Chondrocyte (in vitro differentiated cells): ENCODE data around the gene ACLY. TPM values are rescaled to one million over a fixed set of nuclear protein-coding genes. Genes with fewer than 3 reads are reported as not detected.
A peak's percentile ranks its signal among the peaks of the same experiment; 100 is the strongest.

Source experiments
- DNase-seq: peaks from one replicate; pipeline ENCODE4 v3.0.0; 2021; ENCODE audit warnings: mixed read lengths, low spot score
- H3K27ac Mint-ChIP-seq: one replicate; pipeline ENCODE4 v1.8.0; 2021; ENCODE audit warnings: mild to moderate bottlenecking, moderate library complexity, mixed read lengths; ENCODE audit not compliant: unreplicated experiment
- H3K27me3 Mint-ChIP-seq: 2 replicates; pipeline ENCODE4 v1.8.0; 2021; ENCODE audit warnings: low read depth, mixed read lengths
- H3K36me3 Mint-ChIP-seq: 2 replicates; pipeline ENCODE4 v1.8.0; 2021; ENCODE audit warnings: low read depth, mixed read lengths
- H3K4me1 Mint-ChIP-seq: 2 replicates; pipeline ENCODE4 v1.8.0; 2021; ENCODE audit warnings: low read depth, mild to moderate bottlenecking, mixed read lengths
- H3K4me3 Mint-ChIP-seq: one replicate; pipeline ENCODE4 v1.8.0; 2021; ENCODE audit warnings: mild to moderate bottlenecking, moderate library complexity, mixed read lengths; ENCODE audit not compliant: unreplicated experiment
- H3K9me3 Mint-ChIP-seq: 2 replicates; pipeline ENCODE4 v1.8.0; 2021; ENCODE audit warnings: low read depth, mixed read lengths
- total RNA-seq: library from RNA; stranded (reverse); gene quantifications from 3 replicates; pipeline ENCODE4 v1.2.1, GENCODE V29; 2021
- TF ChIP-seq, protein P1 (sequence below): fragments of 200-600 bp; sonication (generic); IDR thresholded peaks from 2 replicates; pipeline ENCODE4 v1.5.0; 2021; ENCODE audit warnings: antibody characterized with exemption, mild to moderate bottlenecking, moderate library complexity

Gene ACLY
- total RNA-seq, 1 donor from 2014 or later: 189 TPM

DNA sequence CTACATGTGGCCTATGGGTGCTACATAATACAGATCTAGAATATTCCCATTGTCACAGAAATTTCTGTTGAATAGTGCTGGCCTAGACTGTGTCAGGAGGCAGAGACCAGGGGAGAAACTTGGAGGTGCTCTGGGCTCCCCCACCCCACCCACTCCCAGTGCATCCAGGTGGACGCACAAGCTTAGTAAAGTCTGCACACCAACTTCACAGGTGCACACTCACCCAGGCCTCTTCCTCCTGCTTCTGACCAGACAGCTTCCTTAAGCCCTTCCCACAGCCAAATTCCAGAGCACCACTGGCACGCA, 40.2 kb upstream of the ACLY start:
- TF ChIP-seq, protein P1, sequence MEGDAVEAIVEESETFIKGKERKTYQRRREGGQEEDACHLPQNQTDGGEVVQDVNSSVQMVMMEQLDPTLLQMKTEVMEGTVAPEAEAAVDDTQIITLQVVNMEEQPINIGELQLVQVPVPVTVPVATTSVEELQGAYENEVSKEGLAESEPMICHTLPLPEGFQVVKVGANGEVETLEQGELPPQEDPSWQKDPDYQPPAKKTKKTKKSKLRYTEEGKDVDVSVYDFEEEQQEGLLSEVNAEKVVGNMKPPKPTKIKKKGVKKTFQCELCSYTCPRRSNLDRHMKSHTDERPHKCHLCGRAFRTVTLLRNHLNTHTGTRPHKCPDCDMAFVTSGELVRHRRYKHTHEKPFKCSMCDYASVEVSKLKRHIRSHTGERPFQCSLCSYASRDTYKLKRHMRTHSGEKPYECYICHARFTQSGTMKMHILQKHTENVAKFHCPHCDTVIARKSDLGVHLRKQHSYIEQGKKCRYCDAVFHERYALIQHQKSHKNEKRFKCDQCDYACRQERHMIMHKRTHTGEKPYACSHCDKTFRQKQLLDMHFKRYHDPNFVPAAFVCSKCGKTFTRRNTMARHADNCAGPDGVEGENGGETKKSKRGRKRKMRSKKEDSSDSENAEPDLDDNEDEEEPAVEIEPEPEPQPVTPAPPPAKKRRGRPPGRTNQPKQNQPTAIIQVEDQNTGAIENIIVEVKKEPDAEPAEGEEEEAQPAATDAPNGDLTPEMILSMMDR: no peak
- Mint-ChIP-seq H3K27ac (peak overlapping the region; percentile 74), H3K36me3 (no peaks in the 10 kb centered on the region), H3K27me3 (no peaks in the 10 kb centered on the region), H3K4me1 (peaks cover 27% of the 10 kb centered on the region), H3K4me3 (no peak overlapping the region), H3K9me3 (no peaks in the 10 kb centered on the region)
- no peak for DNase-seq

DNA sequence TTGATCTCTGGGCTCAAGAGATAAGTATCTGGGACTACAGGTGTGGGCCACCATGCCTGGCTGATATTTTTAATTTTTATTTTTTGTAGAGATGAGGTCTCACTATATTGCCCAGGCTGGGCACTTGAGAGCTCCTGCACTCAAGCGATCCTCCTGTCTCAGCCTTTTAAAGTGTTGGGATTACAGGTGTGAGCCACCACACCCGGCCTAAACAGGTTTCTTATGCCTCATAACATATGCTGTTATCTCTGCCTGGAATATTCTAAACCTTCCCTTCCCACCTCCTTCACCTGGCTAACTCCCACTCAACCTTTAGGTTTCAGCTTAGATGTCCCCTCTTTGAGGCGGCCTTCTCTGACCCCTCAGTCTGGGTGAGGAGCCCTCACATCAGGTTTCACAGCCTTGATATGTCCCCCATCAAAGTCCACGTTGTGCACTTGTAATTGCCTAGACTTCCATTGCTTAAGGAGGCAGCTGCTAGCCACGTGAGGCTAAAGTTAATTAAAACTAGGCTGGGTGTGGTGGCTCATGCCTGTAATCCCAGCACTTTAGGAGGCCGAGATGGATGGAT, 39.2 kb upstream of the ACLY start:
- no peak for DNase-seq
- Mint-ChIP-seq H3K27me3 (no peaks in the 10 kb centered on the region), H3K4me3 (no peak overlapping the region), H3K9me3 (no peaks in the 10 kb centered on the region), H3K4me1 (peaks cover 27% of the 10 kb centered on the region), H3K27ac (peak overlapping the region; percentile 74), H3K36me3 (no peaks in the 10 kb centered on the region)
- TF ChIP-seq, protein P1: no peak

DNA sequence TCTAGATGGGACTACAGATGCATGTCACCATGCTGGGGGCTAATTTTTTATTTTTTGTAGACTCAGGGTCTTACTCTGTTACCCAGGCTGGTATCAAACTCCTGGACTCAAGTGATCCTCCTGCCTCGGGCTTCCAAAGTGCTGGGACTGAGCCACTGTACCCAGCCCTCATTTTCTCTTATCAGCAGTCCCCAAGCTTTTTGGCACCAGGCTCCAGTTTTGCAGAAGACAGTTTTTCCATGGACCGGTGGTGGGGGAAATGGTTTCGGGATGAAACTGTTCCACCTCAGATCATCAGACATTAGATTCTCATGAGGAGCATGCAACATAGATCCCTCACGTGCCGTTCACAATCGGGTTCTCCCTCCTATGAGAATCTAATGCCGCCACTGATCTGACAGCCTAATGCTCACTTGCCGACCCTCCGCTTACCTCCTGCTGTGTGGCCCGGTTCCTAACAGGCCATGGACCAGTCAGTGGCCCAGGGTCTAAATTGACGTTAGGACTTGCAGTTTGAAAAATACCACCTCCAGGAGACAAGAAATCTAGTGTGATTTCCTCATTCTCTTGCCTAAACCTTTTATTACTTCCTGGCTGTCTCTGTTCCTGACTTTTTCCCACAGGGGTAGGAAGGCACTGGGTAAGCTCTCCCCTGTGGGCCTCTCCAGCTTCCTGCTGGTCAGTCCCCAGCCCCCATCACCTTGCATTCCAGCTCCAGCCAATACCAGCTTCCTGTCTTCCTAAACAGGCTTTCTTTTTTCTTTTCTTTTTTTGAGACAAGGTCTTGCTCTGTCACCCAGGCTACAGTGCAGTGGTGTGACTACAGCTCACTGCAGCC, 38.5 kb upstream of the ACLY start:
- peaks cover 27% of the 10 kb centered on the region for H3K4me1 Mint-ChIP-seq
- no peaks in the 10 kb centered on the region for H3K27me3 Mint-ChIP-seq
- no peak for DNase-seq
- no peak overlapping the region for H3K4me3 Mint-ChIP-seq
- H3K27ac Mint-ChIP-seq: peak overlapping the region; percentile 74
- TF ChIP-seq, protein P1: no peak
- no peaks in the 10 kb centered on the region for H3K9me3 Mint-ChIP-seq
- no peaks in the 10 kb centered on the region for H3K36me3 Mint-ChIP-seq

DNA sequence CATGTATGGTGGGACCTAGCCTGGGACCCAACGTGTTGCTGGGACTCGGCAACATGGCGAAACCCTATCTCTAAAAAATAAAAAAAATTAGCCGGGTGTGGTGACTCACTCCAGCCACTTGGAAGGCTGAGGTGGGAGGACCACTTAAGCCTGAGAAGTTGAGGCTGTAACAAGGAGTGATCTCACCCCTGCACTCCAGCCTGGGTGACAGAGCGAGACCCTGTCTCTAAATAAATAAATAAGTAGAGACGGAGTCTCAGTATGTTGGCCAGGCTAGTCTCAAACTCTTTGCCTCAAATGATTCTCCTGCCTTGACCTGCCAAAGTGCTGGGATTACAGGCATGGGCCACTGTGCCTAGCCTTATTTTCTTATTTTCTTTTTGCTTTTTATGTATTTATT, 37.8 kb upstream of the ACLY start:
- DNase-seq: no peak
- Mint-ChIP-seq H3K9me3 (no peaks in the 10 kb centered on the region), H3K27ac (no peak overlapping the region), H3K4me1 (peaks cover 27% of the 10 kb centered on the region), H3K4me3 (no peak overlapping the region), H3K27me3 (no peaks in the 10 kb centered on the region), H3K36me3 (no peaks in the 10 kb centered on the region)
- TF ChIP-seq, protein P1: no peak

DNA sequence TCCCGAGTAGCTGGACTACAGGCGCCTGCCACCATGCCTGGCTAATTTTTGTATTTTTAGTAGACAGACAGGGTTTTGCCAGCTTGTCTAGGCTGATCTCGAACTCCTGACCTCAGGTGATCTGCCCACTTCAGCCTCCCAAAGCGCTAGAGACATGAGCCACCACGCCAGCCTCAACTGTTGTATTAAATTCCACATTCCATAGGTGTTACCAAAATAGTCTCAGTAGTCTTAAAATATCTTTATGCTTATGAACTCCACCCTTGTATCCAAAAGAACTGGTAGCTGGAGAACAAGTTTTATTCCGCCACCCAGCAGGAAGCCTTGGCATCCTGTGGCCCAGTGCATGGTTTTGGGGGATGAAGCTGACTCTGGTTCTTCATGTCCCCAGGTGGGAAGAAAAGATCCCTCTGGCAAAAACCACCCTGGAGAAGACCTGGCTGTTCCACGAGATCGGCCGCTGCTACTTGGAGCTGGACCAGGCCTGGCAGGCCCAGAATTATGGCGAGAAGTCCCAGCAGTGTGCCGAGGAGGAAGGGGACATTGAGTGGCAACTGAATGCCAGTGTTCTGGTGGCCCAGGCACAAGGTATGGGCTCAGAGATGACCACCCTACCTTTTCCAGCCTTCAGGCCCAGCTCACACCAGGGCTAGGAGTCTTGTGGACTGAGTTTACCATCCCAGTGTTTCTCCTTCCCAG, 30.2 kb upstream of the ACLY start:
- no peak overlapping the region for H3K4me3 Mint-ChIP-seq
- H3K27ac Mint-ChIP-seq: no peak overlapping the region
- TF ChIP-seq, protein P1: no peak
- H3K9me3 Mint-ChIP-seq: no peaks in the 10 kb centered on the region
- no peak for DNase-seq
- no peaks in the 10 kb centered on the region for H3K36me3 Mint-ChIP-seq
- H3K4me1 Mint-ChIP-seq: no peaks in the 10 kb centered on the region
- H3K27me3 Mint-ChIP-seq: no peaks in the 10 kb centered on the region
